ENCODE measurements around the gene CDC42BPA. TPM values are rescaled to one million over a fixed set of nuclear protein-coding genes. Genes with fewer than 3 reads are reported as not detected.
"Not testable (repeated sequence)": the region's sequence is repeated elsewhere in the genome, so short reads cannot be mapped to it uniquely, and the experiment has no call there.

CDC42BPA gene
- total and polyA plus RNA-seq, 2 donors (not counting 3 experiments of a cell fraction or from before 2014, with no cell fraction given): 26.1 to 92.6 TPM

DNA sequence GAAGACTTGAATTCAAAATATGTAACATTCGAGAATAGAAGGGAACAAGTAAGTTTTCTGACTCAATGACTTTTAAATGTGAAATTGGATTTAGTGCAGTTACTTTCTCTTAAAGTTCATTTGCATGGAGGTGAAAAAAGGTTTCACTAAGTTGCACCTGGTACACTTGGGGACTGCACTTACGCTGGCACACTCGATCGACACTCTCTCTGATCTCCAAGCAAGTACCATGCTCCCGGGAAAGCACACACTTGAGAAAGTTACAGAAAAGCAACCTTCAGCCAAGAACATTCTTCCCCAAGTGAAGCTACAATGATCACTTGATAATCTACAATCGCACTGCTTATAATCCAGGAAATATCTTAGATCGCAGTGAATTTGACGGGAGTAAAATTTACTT, 315.1 kb downstream of the CDC42BPA start:
- no peak overlapping the region for H2AFZ ChIP-seq (ENCODE audit: low read depth, low read length)
- no peak for DNase-seq (ENCODE audit: low read depth, low spot score)
- no TSS peak for BruUV-seq (replicated peaks)
- no peak overlapping the region for H3K4me3 ChIP-seq (replicated peaks in 1 of 3; ENCODE audit: insufficient read depth in 1 of 3, low read depth in 1 of 3, low read length in 3 of 3)
- dilution Hi-C loops (cut with MboI; ENCODE audit: extremely low pct_ligation_motif_present, low sequenced_read_pairs) (no loop called here), intact Hi-C loops (cut with micrococcal nuclease) (no loop called here)
- H3K36me3 ChIP-seq (ENCODE audit: control insufficient read depth in 2 of 2, extremely low read depth in 1 of 2, insufficient read depth in 2 of 2, low read length in 2 of 2): peaks cover 12 to 19% of the 10 kb centered on the region in 2 experiments
- no peaks in the 10 kb centered on the region for H3K4me1 ChIP-seq (ENCODE audit: control insufficient read depth, extremely low read depth, insufficient read depth, low read length)
- H3K9ac ChIP-seq (replicated peaks; ENCODE audit: extremely low read depth, insufficient read depth, low read length): no peak overlapping the region
- no peaks in the 10 kb centered on the region for H3K9me3 ChIP-seq (replicated peaks; ENCODE audit: control insufficient read depth, insufficient read depth, low read length)
- H3K27ac ChIP-seq (ENCODE audit: insufficient read depth, low read depth, low read length): no peak overlapping the region
- no peak overlapping the region for H3K4me2 ChIP-seq (ENCODE audit: insufficient read depth, low read length)
- no peaks in the 10 kb centered on the region for H3K27me3 ChIP-seq (ENCODE audit: control insufficient read depth in 2 of 2, insufficient read depth in 2 of 2, low read length in 2 of 2)
- FAIRE-seq: no peak
- no peaks in the 10 kb centered on the region for H4K20me1 ChIP-seq (replicated peaks; ENCODE audit: control insufficient read depth, extremely low read depth, insufficient read depth, low read length)
- H3K9me1 ChIP-seq (replicated peaks; ENCODE audit: control insufficient read depth, extremely low read depth, insufficient read depth, low read length): no peaks in the 10 kb centered on the region
- TF ChIP-seq GATA2 (IDR thresholded peaks at IDR 0.05; ENCODE audit: insufficient read depth, insufficient read length, low read depth, low read length) (no peak), FOS (IDR thresholded peaks at IDR 0.05; ENCODE audit: borderline replicate concordance, insufficient read depth, low read length) (no peak), MYC (IDR thresholded peaks at IDR 0.05; ENCODE audit: low read depth, low read length) (no peak), EZH2 (IDR thresholded peaks at IDR 0.05; ENCODE audit: borderline replicate concordance, low read depth, low read length, severe bottlenecking) (no peak), POLR2A (IDR thresholded peaks at IDR 0.05; ENCODE audit: low read depth, low read length) (no peak)
- ChIA-PET POLR2A (no interaction called here), CTCF (interaction anchor here (2.1 kb wide), 1 partner anchor 11 kb away, joined by 4 read pairs; no protein-coding TSS in a partner anchor)
- H3K79me2 ChIP-seq (ENCODE audit: control insufficient read depth, insufficient read depth, low read length): no peaks in the 10 kb centered on the region

DNA sequence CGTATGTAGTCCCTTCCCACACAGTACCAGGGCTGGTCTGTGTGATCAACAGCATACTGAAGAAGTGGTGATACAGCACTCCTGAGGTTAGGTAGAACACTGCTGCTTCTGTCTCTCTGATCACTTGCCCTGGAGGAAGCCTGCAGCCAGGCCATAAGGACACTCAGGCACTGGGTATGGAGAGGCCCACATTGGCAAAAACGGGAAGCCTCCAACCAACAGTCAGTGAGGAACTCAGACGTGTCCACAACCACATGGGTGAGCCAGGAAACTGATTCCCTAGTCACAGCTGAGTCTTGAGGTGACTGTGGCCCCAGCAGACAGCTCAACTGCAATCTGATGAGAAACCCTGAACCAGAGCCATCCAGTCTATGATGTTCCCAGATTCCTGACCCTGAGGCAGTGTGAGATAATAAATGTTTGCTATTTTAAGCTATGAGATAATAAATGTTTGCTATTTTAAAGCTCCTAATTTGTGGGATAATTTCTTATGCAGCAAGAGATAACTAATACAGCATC, 315.7 kb downstream of the CDC42BPA start:
- Histone ChIP-seq H3K9ac (replicated peaks; ENCODE audit: extremely low read depth, insufficient read depth, low read length) (no peak overlapping the region), H3K4me3 (replicated peaks in 1 of 3; ENCODE audit: insufficient read depth in 1 of 3, low read depth in 1 of 3, low read length in 3 of 3) (no peak overlapping the region), H3K27me3 (ENCODE audit: control insufficient read depth in 2 of 2, insufficient read depth in 2 of 2, low read length in 2 of 2) (no peaks in the 10 kb centered on the region), H3K27ac (ENCODE audit: insufficient read depth, low read depth, low read length) (no peak overlapping the region), H2AFZ (ENCODE audit: low read depth, low read length) (no peak overlapping the region), H3K4me1 (ENCODE audit: control insufficient read depth, extremely low read depth, insufficient read depth, low read length) (no peaks in the 10 kb centered on the region), H3K36me3 (ENCODE audit: control insufficient read depth in 2 of 2, extremely low read depth in 1 of 2, insufficient read depth in 2 of 2, low read length in 2 of 2) (peaks cover 12 to 19% of the 10 kb centered on the region in 2 experiments), H3K9me3 (replicated peaks; ENCODE audit: control insufficient read depth, insufficient read depth, low read length) (no peaks in the 10 kb centered on the region), H3K9me1 (replicated peaks; ENCODE audit: control insufficient read depth, extremely low read depth, insufficient read depth, low read length) (no peaks in the 10 kb centered on the region), H3K79me2 (ENCODE audit: control insufficient read depth, insufficient read depth, low read length) (no peaks in the 10 kb centered on the region), H3K4me2 (ENCODE audit: insufficient read depth, low read length) (no peak overlapping the region), H4K20me1 (replicated peaks; ENCODE audit: control insufficient read depth, extremely low read depth, insufficient read depth, low read length) (no peaks in the 10 kb centered on the region)
- intact Hi-C loops (cut with micrococcal nuclease): no loop called here
- DNase-seq (ENCODE audit: low read depth, low spot score): no peak
- dilution Hi-C loops (cut with MboI; ENCODE audit: extremely low pct_ligation_motif_present, low sequenced_read_pairs): no loop called here
- ChIA-PET POLR2A (no interaction called here), CTCF (interaction anchor here (2.1 kb wide), 1 partner anchor 11 kb away, joined by 4 read pairs; no protein-coding TSS in a partner anchor)
- no peak for TF ChIP-seq JUN (IDR thresholded peaks at IDR 0.05; ENCODE audit: borderline replicate concordance, insufficient read depth, insufficient read length, low read depth)
- TF ChIP-seq, protein P1, sequence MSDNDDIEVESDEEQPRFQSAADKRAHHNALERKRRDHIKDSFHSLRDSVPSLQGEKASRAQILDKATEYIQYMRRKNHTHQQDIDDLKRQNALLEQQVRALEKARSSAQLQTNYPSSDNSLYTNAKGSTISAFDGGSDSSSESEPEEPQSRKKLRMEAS (IDR thresholded peaks at IDR 0.05; ENCODE audit: insufficient read depth, insufficient read length): no peak
- no peak for FAIRE-seq
- no TSS peak for BruUV-seq (replicated peaks)

DNA sequence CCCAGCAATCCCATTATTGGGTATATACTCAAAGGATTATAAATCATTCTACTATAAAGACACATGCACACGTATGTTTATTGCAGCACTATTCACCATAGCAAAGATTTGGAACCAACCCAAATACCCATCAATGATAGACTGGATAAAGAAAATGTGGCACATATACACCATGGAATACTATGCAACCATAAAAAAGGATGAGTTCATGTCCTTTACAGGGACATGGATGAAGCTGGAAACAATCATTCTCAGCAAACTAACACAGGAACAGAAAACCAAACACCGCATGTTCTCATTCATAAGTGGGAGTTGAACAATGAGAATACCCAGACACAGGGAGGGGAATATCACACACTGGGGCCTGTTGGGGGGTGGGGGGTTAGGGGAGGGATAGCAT, 318.7 kb downstream of the CDC42BPA start:
- CTCF ChIA-PET; DNase-seq (ENCODE audit: low read depth, low spot score); H3K9ac ChIP-seq (replicated peaks; ENCODE audit: extremely low read depth, insufficient read depth, low read length); BruUV-seq (replicated peaks); H2AFZ ChIP-seq (ENCODE audit: low read depth, low read length); H3K27me3 ChIP-seq (ENCODE audit: control insufficient read depth in 2 of 2, insufficient read depth in 2 of 2, low read length in 2 of 2); H3K27ac ChIP-seq (ENCODE audit: insufficient read depth, low read depth, low read length); intact Hi-C loops (cut with micrococcal nuclease); H4K20me1 ChIP-seq (replicated peaks; ENCODE audit: control insufficient read depth, extremely low read depth, insufficient read depth, low read length); POLR2A ChIA-PET; H3K79me2 ChIP-seq (ENCODE audit: control insufficient read depth, insufficient read depth, low read length); dilution Hi-C loops (cut with MboI; ENCODE audit: extremely low pct_ligation_motif_present, low sequenced_read_pairs); H3K4me1 ChIP-seq (ENCODE audit: control insufficient read depth, extremely low read depth, insufficient read depth, low read length); H3K9me3 ChIP-seq (replicated peaks; ENCODE audit: control insufficient read depth, insufficient read depth, low read length); H3K4me3 ChIP-seq (replicated peaks in 1 of 3; ENCODE audit: insufficient read depth in 1 of 3, low read depth in 1 of 3, low read length in 3 of 3); H3K9me1 ChIP-seq (replicated peaks; ENCODE audit: control insufficient read depth, extremely low read depth, insufficient read depth, low read length); FAIRE-seq; H3K4me2 ChIP-seq (ENCODE audit: insufficient read depth, low read length): not testable (repeated sequence)
- peaks cover 9 to 18% of the 10 kb centered on the region in 2 experiments for H3K36me3 ChIP-seq (ENCODE audit: control insufficient read depth in 2 of 2, extremely low read depth in 1 of 2, insufficient read depth in 2 of 2, low read length in 2 of 2)

Measured in endothelial cell of umbilical vein (primary cell).